HG02973 (cell line): ENCODE measurements around the gene LCLAT1.
"Not testable (repeated sequence)": the region's sequence is repeated elsewhere in the genome, so short reads cannot be mapped to it uniquely, and the experiment has no call there.

Source experiments
- ATAC-seq: cut with Tn5 transposase; IDR thresholded peaks from one replicate; pipeline ENCODE4 v1.9.1; 2021; ENCODE audit warnings: moderate library complexity; ENCODE audit not compliant: unreplicated experiment

The LCLAT1 gene

GRCh38 chr2:30633039-30633438 lies 186.0 kb downstream of the LCLAT1 start:
- no peak for ATAC-seq

GRCh38 chr2:30636311-30636710 lies 189.3 kb downstream of the LCLAT1 start:
- ATAC-seq = no peak

- ATAC-seq = no peak
Measured at GRCh38 chr2:30639836-30640235, 192.8 kb downstream of the LCLAT1 start.

GRCh38 chr2:30641765-30642345 lies 194.8 kb downstream of the LCLAT1 start:
- ATAC-seq = no peak

- ATAC-seq = not testable (repeated sequence)
Measured at GRCh38 chr2:30643013-30643412, 196.0 kb downstream of the LCLAT1 start.

GRCh38 chr2:30643674-30644073 lies 196.6 kb downstream of the LCLAT1 start:
- no peak for ATAC-seq

GRCh38 chr2:30645081-30645744 lies 198.2 kb downstream of the LCLAT1 start:
- no peak for ATAC-seq

GRCh38 chr2:30645745-30646119 lies 198.7 kb downstream of the LCLAT1 start:
- no peak for ATAC-seq

- ATAC-seq = no peak
Measured at GRCh38 chr2:30647752-30648457, 200.9 kb downstream of the LCLAT1 start.

GRCh38 chr2:30649278-30649677 lies 202.2 kb downstream of the LCLAT1 start:
- no peak for ATAC-seq

- ATAC-seq = no peak
Measured at GRCh38 chr2:30649828-30650227, 202.8 kb downstream of the LCLAT1 start.

GRCh38 chr2:30652271-30652915 lies 205.3 kb downstream of the LCLAT1 start:
- ATAC-seq = no peak

- no peak for ATAC-seq
Measured at GRCh38 chr2:30653847-30654246, 206.8 kb downstream of the LCLAT1 start.

- ATAC-seq = no peak
Measured at GRCh38 chr2:30654404-30654803, 207.4 kb downstream of the LCLAT1 start.

GRCh38 chr2:30655211-30655610 lies 208.2 kb downstream of the LCLAT1 start:
- ATAC-seq = no peak

- ATAC-seq = no peak
Measured at GRCh38 chr2:30655660-30656059, 208.6 kb downstream of the LCLAT1 start.

GRCh38 chr2:30656079-30656478 lies 209.0 kb downstream of the LCLAT1 start:
- no peak for ATAC-seq

GRCh38 chr2:30661173-30662107 lies 214.4 kb downstream of the LCLAT1 start:
- no peak for ATAC-seq

- ATAC-seq = no peak
Measured at GRCh38 chr2:30662268-30663131, 215.5 kb downstream of the LCLAT1 start.

- ATAC-seq = no peak
Measured at GRCh38 chr2:30663321-30663720, 216.3 kb downstream of the LCLAT1 start.
